Suprapubic skin (tissue), 4 donors: ENCODE results near the gene AGAP3.

Source experiments
- CTCF ChIP-seq, 2 donors: fragments of 200-600 bp in 1 of 2; fragments of 450-650 bp in 1 of 2; sonication (generic) in 1 of 2; IDR thresholded peaks; one replicate each; pipeline ENCODE4 v1.5.1; 2016 to 2019; ENCODE audit warnings: antibody characterized with exemption in 2 of 2, mild to moderate bottlenecking in 1 of 2, moderate library complexity in 1 of 2
- EP300 ChIP-seq: sonication (generic); formaldehyde crosslinking; IDR thresholded peaks from one replicate; pipeline ENCODE4 v1.6.1; 2017; ENCODE audit warnings: antibody characterized with exemption
- POLR2A ChIP-seq, 2 donors: fragments of 450-650 bp; IDR thresholded peaks; one replicate each; pipeline ENCODE4 v1.6.1; 2017; ENCODE audit warnings: antibody characterized with exemption in 2 of 2, mild to moderate bottlenecking in 2 of 2, moderate library complexity in 2 of 2
- POLR2AphosphoS5 ChIP-seq, 3 donors: sonication (generic); formaldehyde crosslinking; IDR thresholded peaks; one replicate each; pipeline ENCODE4 v1.6.1; 2017; ENCODE audit warnings: antibody characterized with exemption in 3 of 3

- TF ChIP-seq CTCF (IDR thresholded peaks at IDR 0.05): no peak
- TF ChIP-seq EP300: no peak
- TF ChIP-seq POLR2AphosphoS5 (IDR thresholded peaks at IDR 0.05): no peak
- TF ChIP-seq POLR2A (IDR thresholded peaks at IDR 0.05): no peak
Observed at GRCh38 chr7:151141311-151141854, 55.1 kb downstream of the AGAP3 start.
